ENCODE data around the gene SOWAHD.
"Not testable (repeated sequence)": the region's sequence is repeated elsewhere in the genome, so short reads cannot be mapped to it uniquely, and the experiment has no call there.

The SOWAHD gene

DNA sequence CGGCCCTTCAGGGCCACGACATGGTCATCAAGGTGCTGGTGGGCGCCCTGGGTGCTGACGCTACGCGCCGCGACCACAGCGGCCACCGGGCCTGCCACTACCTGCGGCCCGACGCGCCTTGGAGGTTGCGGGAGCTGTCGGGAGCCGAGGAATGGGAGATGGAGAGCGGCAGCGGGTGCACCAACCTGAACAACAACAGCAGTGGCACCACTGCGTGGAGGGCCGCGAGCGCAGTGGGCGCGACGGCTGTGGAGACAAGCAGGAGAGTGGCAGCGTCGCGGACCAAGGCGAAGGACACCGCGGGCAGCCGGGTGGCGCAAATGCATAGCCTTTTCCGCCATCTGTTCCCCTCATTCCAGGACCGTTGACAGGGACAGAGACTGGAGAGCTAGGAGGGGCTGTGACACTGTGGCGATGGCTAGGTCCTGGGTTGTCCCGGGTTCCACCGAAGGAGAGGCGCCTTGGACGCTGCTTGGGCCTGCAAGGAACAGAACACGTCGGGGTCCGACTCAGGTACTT, 919 bp downstream of the SOWAHD start:
- DNase-seq: no peak

DNA sequence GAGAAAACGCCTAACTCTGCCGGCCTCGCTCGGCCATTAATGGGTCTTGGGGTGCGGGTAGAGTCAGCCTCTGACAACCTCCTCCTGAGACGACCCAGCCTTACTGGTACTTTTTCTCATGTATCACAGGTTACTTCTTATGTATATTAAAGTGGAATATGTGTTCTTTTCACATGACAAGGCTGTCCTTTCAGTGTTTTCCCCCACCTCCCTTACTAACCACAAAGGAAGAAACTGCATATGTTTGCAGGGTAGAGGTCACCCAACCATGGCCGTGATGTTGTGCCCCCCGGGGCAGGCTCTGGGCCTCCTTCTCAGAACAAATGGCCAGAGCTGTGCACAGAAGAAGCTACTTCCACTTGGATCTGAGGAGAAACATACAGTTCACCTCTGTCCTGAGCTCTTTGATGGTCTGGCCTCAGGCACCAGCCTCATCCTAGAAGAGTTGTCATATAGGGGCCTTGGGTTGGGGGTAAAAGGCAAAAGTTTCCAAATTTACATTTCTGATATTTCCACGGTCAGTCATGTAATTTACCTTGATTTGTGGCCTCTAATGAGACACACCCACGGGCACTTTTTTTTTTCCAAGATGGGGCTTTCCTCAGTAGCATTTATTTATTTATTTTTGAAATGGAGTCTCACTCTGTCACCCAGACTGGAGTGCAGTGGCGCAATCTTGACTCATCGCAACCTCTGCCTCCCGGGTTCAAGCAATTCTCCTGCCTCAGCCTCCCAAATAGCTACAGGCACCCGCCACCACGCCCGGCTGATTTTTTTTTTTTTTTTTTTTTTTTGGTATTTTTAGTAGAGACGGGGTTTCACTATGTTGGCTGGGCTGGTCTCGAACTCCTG, 1.9 kb downstream of the SOWAHD start:
- peak in 1 of 2 donors; percentile 50 for DNase-seq

DNA sequence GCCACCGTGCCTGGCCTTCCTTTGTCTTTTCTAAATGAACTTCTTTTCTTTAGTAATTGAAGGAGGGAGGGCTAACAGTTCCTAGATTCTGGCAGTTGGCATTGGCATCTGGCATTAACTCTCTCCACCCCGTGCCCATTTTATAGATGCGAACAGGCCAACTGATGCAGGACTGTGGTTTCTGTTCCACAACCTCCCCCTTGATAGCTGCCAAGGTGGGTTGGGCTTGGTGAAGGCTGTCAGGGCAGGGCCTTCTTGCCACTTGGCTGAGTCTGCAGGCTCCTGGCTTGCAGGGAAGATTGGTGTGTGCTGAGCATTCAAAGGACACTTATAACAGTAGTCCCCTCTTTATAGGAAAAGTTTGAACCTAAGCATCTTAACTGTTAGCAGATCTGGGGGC, 4.3 kb downstream of the SOWAHD start:
- no peak for DNase-seq

DNA sequence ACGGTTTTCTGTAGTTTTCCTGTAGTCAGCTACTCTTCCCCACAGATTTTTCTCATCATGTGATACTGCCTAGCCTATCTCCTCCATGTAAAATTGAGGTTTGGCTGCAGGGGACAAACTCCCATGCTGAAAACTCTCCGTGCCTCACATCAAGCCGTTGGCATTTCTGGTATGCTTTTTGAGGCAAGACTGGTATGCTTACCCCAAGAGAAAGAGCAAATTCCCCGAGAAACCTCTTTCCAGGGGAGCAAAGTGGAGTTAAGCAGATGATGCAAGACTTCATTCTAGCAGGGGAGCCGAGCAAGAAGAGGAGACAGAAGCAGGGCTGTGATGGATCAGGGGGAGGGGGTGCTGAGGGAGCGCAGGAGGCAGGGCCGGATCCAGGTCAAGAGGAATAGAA, 4.8 kb downstream of the SOWAHD start:
- no peak for DNase-seq

DNA sequence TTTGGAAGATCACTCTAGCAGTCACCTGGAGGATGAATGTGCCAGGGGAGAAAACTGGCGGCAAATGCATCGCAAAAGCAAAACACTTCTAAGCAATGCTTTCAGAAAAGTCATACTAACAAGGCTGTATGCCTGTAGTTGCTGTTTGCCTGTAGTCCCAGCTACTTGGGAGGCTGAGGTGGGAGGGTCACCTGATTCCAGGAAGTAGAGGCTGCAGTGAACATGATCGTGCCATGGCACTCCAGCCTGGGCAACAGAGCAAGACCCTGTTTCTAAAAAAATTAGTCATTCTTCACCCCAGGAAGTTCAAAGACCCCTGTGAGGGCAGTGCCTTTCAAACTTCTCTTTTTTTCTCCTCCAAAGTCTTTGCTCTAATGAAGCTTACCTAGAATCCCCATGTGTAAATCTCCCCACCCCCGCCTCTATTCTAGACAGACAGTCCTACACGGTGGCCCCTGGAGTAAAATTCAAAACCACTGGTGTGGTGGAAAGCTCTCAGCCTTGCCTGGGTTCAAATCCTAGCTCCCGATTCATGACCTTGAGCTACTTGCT, 5.5 kb downstream of the SOWAHD start:
- DNase-seq: no peak

DNA sequence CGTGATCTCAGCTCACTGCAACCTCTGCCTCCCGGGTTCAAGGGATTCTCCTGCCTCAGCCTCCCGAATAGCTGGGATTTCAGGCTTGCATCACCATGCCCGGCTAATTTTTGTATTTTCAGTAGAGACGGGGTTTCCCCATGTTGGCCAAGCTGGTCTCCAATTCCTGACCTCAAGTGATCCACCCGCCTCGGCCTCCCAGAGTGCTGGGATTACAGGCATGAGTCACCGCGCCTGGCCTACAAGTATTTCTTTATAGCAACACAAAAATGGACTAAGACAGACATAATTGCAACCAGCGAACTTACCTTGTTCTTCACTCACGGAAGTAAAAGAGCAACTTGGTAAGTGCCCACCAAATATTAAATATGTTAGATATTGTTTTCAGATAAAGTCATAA, 10.0 kb downstream of the SOWAHD start:
- peak; percentile 33 to 62 for DNase-seq

DNA sequence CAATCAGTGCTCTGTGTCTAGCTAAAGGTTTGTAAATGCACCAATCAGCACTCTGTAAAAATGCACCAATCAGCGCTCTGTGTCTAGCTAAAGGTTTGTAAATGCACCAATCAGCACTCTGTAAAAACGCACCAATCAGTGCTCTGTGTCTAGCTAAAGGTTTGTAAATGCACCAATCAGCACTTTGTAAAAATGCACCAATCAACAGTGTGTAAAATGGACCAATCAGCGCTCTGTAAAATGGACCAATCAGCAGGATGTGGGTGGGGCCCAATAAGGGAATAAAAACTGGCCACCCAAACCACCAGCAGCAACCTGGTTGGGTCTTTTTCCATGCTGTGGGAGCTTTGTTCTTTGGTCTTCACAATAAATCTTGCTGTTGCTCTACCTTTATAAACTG, 11.0 kb downstream of the SOWAHD start:
- not testable (repeated sequence) for DNase-seq

DNA sequence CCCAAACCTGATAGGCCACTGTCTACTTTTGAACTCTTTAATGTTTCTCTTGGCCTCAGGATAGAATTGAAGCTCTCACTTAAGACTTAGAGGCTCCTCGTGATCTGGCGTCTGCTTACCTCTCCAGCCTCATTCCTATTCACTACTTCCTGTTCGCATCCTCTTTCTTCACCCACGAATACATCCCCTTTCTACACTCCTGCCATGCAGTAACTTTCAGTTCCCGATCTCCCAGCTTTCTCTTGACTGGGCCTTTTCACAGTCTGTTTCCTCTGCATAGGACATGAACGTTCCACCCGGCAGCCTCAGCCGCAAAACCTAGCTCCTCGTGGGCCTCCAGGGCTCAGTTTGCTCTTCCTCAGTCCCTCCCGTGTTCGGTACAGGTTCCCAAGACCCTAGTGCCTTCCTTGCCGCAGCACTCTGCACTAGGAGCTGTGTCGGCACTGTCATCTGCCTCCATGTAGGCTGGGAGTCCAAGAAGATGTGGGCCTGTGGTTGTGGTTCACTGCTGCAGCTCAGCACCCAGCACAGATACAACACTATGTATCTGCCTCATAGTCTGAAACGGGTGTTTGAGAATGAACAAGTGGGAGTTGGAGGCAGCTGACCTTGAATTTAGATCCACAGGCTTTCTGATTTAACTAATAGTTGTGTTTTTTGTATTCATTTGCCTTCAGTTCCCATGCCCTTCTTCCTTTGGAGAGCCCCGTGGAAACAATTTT, 17.3 kb downstream of the SOWAHD start:
- DNase-seq: peak; percentile 49 to 69

DNA sequence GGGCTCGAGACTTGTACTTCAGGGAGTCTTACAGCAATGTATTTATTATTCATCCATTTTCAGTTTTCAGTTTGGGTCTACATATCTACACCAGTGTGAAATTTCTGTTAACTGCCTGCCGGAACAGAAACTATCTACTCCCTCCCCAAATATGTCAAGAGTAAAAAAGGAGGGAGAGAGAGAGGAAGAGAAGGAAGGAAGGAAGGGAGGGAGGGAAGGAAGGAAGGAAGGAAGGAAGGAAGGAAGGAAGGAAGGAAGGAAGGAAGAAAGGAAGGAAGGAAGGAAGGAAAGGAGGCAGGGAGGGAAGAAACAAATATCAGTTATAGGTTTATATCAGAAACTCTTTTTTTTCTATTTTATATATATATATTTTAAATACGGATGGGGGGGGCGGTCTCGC, 20.4 kb downstream of the SOWAHD start:
- DNase-seq: no peak

DNA sequence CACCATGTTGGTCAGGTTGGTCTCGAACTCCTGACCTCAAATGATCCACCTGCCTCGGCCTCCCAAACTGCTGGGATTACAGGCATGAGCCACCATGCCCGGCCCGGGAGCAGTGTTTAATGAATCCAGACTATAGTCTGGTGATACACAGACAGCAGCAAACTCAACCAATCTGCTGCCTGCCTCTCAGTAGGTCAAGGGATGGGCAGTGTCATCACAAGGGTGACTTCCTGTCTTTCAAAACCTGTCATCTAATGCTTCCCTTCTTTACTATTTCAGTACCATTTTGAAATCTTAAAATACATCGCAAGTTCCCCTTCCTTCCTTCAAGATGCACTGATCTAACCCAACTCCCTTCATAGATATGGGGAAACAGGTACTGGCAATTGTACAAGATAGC, 24.6 kb downstream of the SOWAHD start:
- peak; percentile 62 to 84 for DNase-seq

DNA sequence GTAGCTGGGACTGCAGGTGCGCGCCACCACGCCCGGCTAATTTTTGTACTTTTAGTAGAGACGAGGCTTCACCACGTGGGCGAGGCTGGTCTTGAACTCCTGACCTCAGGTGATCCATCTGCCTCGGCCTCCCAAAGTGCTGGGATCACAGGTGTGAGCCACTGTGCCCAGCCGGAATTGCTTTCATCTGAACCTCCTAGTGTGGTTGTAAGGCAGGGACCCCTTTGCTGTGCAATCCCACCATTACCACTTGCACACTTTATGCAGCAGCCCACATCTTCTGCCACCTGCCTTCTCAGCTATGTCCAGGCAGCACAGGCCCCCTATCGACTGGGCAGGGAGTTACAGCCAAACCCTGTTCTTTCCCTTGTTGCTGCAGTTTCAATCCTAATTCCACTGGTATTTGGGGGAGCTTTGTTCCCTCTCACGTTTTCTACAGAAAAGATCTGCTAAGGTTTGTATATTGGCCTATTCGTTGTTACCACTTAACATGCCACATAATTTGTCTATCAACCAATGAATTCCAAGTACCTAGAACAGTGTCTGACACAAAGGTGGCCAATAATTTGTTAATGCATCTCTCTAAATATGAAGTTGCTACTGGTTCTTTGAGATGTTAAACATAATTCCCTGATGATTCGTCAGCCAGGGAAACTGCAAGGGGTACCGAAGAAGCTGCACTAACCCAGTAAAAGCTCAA, 26.5 kb downstream of the SOWAHD start:
- DNase-seq: peak in 1 of 2 donors; percentile 35

DNA sequence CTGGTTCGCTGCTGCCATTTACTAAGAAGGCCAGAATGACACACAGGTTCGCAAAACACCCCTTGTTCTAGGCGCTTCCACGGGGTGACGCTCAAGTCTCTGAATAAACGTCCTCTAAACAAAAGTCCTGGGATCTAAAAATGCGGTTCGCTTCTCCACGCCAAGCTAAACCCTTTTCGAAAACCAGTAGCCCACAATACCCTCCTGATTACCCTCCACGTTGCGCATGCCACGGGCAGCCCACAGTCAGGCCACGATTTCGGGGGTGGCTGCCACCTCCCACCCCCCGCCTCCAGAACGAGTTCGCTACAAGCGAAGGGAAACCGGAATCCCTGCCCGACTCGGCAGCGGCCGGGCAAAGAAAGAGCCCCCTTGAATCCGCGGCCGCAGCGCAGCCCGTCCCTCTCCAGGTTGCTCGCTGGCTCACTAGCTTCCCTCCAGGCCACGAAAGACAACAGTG, 32.6 kb downstream of the SOWAHD start:
- DNase-seq: peak; percentile 29 to 30

DNA sequence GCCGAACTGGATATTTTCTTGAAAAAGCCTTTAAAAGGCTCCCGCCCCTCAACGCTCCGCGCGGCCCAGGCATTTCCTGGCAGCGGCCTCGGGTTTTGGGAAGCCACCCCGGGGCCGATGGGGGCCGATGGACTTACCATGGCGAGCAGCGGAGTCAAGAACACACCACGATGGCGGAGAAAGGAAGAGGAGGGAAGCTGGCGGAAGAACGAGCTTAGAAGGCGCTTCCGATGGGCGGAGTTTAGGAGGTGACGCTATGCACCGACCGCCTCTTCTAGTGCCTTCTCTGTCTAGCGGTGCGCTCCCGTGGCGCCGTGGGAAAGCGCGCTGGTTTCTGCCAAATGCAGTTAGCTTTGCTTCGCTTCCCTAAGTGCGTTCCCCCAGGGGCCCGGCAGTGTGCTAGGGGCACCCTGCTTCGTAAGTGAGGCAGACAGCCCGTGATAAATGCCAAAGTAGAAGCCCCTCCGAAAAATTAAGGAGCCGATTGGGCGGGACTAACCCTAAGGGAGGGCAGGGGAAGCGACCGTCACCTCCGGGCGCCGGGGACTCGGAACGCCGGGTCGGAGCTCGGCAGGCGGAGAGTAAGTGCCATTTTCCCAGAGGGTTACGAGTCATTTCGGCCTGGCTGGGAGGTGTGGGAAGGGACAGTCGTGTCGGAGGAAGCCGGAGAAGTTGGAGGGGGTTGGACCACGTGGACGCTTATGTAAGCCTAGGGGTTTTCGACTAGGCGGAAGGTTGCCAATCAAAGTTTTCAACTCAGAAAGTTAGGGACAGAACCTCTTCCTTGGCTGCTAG, 33.2 kb downstream of the SOWAHD start, which contains the start of gene RPL39:
Gene RPL39, minus strand, starts transcription at position 194 of the 795 bp plus-strand sequence. Its CDS starts 54 bp downstream, at position 140.
- peak; percentile 78 to 87 for DNase-seq

DNA sequence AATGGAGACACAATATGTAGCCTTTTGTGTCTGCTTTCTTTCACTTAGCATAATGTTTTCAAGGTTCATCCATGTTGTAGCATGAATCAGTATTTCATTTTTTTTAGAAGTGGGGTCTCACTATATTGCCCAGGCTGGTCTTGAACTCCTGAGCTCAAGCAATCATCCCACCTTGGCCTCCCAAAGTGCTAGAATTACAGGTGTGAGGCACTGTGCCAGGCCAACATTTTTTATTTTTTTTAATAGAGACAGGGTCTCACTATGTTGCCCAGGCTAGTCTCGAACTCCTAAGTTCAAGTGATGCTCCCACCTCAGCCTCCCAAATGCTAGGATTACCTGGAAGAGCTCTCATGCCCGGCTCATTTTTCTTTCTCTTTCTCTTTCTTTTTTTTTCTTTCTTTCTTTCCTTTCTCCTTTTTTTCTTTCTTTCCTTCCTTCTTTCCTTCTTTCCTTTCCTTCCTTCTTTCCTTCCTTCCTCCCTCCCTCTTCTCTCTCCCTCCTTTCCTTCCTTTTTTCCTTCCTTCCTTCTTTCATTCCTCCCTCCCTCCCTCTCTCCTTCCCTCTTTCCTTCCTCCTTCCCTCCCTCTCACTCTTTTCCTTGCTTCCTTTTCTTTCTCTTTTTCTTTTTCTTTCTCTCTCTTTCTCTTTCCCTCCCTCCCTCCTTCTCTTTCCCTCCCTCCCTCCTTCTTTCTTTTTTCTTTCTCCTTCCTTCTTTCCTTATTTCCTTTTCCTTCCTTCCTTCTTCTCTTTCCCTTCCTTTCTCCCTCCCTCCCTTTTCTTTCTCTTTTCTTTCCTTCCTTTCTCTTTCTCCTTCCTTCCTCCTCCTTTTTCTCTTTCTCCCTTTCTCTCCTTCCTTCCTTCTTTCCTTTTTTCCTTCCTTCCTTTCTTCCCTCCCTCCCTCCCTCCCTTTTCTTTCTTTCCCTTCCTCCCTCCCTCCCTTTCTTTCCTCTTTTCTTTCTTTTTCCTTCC, 43.1 kb downstream of the SOWAHD start:
- no peak for DNase-seq

DNA sequence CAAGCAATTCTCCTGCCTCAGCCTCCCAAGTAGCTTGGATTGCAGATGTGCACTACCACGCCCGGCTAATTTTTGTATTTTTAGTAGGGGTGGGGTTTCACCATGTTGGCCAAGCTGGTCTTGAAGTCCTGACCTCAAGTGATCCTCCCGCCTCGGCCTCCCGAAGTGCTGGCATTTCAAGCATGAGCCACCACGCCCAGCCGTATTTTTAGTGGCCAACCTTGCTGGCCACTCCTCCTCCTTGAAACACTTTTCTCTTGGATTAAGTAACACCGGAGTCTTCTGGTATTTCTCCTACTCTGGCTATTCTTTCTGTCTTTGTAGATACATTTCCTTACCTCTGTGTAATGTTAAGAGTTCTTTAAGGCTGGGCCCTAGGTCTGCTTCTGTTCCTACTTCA, 44.2 kb downstream of the SOWAHD start:
- no peak for DNase-seq

DNA sequence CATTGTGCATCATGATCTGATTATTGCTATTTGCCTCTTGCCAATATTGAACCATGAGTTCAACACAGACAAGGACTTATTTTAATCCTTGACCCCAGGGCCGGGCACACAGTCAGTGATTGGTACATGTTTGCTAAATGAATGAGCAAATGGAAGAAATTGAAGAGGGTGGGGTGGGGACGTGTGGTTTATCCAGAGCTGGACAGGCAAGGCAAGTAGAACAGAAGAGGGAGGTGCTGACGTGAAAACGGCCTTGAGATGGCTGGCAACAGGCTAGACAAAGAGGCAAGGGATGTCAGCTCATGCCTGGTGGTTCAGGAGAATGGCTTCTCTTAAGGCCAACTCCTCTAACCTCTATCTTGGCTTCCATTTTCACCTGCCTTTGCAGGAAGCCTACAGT, 50.1 kb downstream of the SOWAHD start:
- DNase-seq: not testable (repeated sequence)

DNA sequence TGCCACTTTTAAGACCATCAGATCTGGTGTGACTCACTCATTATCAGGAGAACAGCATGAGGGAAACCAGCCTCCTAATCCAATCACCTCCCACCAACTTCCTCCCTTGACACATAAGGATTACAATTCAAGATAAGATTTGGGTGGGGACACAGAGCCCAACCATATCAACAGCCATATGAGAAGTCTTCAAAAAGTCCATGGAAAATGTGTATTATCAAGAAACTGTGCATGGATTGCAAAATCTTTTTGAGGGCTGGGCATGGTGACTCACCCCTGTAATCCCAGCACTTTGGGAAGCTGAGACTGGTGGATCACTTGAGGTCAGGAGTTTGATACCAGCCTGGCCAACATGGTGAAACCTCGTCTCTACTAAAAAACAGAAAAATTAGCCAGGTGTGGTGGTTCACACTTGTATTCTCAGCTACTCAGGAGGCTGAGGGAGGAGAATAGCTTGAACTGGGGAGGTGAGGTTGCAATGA, 50.8 kb downstream of the SOWAHD start:
- no peak for DNase-seq

Data from inflammatory macrophage treated with lipopolysaccharide for 1 hour (primary cell).